ENCODE results near the gene CKAP4.
A peak's percentile ranks its signal among the peaks of the same experiment; 100 is the strongest.

The CKAP4 gene

DNA sequence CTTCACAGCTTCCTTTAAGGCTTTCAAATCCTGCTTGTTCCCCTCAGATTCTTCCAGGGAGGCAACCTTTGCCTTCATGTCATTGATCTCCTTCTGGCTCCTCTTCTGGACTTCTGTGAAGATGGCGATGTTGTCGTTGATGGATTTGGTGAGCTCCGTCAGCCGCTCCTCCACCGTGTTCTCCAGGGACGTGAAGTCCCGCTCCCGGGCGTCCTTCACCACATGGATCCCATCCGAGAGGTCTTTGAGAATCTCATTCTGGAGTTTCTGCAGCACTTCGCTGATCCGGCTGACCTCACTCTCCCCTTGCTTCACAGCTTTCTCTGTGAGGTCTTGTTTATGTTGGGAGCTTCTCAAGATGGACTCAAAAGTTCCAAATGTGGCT, 7.9 kb downstream of the CKAP4 start:
- no peak for DNase-seq

DNA sequence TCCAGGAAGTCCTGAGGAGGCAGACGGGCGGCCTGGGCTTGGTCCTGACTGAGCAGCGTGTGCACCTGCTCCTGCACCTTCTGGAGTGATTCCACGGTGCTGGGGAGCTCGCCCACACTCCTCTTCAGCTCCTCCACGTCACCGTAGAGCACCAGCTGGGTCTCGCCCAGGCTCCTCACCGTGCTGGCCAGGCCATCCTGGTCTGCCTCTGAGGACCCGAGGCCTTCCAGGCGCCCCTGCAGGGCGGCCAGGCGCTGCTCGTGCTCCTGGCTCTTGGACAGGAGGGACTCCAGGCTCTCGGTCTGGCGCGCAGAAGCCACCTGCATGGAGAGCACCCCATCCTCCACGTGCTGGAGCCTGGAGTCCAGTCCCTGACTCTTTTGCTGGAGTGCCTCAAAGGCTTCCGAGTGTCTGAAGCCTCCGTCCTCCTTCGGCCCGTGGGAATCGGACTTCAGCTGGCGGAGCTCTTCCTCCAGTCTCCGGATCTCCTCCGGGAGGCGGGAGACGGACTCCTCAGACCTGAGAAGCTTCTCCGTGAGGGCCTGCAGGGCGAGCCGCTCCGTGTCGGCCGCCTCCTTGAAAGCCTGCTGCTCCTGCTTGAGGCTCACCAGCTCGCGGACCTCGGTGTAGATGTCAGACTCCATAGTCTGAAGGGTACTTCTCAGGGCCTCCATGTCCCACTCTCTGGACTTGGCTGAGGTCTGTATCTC, 8.4 kb downstream of the CKAP4 start:
- DNase-seq: no peak

DNA sequence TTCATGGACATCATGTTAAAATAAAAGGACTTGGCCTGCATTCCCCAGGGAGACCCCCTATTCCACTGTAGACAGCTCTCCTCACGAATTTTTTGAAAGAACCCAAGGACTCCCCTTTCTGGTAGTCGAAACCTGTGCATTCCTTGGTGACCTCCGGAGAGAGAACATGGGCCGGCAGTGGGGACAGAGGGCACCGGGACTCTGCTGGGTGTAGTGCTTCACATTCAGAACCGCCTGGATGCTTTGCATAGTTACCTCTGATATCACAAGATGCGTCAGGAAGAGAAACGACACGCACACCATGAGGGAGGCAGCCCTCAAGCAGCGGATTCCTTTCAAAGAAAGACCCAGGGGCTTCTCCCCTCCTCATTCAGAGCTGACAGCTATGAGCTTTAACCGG, 9.7 kb downstream of the CKAP4 start:
- no peak for DNase-seq

DNA sequence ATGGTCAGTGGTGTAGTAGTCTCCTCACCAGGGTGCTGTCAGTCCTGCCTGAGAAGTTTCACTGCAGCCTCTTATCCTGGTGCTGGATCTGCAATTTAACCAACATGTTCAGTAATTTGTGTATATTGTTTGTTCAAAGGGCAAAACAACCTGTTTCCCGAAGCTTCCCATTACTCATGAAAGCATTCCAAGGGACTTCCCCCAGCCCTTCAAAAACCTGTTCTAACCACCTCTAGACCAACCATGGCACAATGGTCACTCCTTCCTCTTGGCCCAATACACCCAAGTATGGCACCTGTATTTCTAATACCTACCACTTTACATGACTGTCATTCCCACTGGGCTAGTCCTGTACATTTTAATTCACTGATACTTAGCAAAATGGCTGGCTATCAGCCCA, 12.1 kb downstream of the CKAP4 start:
- no peak for DNase-seq

DNA sequence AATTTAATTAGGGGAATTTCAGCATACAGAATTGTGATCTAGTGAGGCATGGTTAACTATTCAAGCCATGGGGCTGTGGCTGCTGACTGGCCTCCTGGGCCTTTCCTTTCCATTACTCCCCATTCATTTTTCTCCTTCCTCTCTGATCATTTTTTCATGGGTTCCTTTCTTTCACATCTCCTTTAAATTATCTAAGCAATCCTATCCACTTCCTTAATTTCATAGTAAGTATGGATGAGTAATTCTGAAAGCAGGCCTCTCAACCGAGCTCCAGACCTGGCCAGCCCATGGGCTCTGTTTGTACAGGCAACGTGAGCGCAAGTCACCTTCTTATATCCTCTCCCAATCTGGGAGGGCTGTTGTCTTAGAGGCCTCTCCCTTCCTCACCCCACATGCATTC, 13.4 kb downstream of the CKAP4 start:
- DNase-seq: no peak

DNA sequence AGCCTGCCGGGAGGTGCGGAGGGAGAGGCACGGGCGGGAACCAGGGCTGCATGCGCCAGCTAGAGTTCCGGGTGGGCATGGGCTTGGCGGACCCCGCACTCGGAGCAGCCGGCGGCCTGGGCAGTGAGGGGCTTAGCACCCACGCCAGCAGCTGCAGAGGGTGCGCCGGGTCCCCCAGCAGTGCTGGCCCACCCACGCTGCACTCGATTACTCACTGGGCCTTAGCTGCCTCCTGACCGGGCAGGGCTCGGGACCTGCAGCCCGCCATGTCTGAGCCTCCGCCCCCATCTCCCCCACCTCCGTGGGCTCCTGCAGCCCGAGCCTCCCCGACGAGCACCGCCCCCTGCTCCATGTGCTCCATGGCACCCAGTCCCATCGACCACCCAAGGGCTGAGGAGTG, 14.8 kb downstream of the CKAP4 start:
- DNase-seq: no peak

DNA sequence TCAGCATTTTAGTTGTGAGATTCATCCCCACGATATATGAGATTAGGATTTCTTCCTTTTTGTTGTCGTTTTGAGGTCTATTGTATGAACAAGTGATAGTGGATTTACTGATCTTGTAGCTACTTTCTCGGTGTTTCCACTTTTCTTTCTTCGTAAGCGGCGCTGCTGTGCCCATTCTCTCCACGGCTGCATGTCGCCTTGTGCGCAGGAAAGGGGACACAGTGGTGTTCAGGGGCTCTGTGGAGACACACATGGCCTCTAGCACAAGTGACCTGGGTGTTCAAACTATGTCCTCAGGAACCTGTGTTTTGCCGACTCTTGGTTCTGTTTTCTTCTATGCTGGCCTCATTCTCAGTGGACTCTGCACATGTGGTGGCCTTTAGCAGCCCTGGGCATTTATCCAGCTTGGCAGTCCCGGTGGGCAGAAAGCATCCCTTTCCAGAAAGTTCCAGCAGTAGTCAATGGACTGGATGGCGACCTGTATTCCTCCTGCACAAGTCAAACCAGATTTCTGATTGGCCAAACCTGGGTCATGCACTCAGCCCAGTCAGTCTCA, 18.7 kb downstream of the CKAP4 start:
- DNase-seq: no peak

DNA sequence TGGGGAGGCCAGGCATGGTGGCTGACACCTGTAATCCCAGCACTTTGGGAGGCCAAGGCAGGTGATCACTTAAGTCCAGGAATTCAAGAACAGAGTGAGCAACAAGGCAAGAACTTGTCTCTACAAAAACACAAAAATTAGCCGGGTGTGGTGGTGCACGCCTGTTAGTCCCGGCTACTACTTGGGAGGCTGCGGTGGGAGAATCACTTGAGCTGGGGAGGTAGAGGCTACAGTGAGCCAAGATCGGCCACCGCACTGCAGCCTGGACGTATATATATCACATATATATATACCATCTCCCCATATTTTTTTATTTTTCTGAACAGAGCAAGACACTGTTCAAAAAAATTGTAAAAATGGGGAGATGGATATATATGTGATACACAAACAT, 19.5 kb downstream of the CKAP4 start:
- no peak for DNase-seq

DNA sequence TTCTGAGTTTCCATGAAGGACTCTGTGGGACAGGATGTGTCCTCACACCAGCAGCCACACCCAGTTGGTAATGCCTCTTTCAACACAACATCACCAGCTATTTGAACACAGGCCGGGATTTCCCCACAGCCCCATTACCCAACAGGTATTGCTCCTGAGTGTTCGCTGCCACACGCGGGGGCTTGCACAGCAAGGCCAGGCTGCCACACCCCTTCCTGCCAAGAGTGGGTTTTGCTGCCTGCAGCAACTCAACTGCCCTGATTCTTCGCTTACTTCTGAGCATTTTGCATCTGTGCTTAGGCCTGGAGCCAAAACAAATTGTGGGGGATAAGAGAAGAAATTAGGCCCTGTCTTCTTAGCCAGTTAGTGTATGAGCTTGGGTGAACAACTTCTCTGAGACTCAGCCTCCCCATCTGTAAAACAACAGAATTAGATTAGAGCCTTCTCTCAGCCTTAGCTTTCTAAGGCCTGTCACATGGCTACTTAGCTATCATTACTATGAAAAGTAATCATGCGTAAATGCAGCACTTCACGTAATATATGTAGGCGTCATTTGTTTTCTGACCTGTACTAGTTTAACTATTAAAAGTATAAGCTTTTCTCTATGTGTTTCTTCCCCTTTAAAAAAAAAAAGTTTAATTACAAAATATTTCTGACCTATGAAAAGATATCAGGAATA, 20.0 kb downstream of the CKAP4 start:
- no peak for DNase-seq

DNA sequence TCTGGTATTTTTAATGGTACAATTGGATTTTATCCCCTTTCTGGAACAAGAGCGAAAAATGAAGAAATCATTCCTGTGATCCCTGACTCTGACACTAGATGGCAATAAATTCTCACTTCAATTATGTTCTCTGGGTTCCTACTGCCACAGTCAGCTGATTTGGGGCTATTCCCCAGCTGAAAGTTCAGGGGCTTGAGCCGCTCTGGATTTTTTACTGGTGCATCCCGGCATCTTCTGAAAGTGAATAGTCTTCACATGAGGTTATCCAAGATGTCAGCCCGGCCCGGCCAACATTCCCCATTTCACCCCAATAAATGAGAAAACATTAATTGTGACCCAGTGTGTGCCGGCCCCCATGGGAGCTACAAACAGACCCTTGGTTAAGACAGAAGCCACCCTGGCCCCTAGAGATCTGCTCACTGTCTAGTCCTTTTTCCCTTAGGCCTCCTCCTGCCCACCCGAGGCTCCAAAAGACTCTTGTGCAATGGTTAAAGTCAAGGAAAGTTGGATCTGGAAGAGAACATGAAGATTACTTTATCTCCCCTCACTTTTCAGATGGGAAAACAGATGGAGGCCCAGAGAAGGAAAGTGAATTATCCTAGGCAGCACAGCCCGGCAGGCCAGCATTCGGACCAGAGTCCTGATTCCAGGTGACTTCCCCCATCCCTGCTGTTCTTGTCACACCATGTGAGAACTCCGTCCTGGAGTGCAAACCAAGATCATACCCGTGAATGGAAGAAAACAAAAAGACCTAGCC, 20.8 kb downstream of the CKAP4 start:
- DNase-seq: peak; percentile 66

DNA sequence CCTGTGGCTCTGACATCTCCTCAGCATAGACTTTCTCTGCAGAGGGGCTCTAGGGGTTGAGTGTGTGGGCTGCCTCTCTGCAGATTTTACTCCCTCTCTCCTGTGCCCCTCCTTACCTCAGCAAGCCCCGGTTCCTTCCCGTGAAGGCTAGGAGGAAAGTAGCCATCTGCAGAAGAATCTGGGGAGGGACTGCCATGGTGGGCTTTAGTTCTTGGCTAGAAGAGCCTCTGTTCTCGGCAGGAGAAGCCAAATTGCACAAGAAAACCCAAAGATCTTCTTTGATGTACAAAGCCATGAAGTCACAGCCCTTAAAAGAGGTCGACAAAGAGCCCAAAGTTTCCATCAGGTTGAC, 23.5 kb downstream of the CKAP4 start:
- no peak for DNase-seq

DNA sequence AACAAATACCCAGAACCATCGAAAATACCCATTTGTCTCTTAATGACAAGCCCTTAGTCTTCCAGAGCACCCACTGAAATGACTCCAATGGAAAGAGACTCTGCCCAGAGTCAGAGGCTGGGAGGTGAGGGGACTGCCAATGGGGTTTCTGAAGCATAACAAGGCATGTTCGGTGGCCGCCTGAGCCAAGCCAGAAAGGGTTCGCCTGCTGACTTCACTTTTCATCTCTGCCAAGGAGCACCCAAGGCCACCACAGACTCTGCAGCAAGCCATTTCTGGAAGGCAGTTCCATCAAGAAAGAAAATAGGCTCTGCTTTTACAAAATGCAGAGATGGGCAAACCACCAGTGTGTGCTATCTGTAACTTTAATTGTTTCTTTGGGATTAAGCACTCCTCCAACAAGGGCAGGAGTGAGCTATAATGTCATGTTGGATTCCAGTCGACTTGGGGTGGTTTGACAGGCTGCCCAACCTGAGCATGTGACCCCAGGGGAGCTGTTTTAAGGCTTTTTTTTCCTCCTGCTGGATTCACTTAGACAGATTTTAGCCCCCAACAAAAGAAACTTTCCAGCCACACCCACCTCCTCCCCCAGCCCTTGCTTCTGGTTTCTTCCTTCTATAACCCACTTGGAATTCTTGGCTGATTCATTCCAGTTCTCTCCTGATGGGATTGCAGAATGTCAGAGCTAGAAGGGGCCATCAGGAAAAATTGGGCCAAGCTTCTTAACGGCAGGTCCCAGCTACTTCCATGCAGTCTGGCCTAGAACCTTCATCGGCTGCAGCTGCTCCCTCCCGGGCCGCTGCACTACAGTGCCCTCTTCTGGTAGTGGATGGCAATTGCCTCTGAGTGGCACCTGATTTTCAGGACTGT, 24.1 kb downstream of the CKAP4 start:
- peak; percentile 67 for DNase-seq

DNA sequence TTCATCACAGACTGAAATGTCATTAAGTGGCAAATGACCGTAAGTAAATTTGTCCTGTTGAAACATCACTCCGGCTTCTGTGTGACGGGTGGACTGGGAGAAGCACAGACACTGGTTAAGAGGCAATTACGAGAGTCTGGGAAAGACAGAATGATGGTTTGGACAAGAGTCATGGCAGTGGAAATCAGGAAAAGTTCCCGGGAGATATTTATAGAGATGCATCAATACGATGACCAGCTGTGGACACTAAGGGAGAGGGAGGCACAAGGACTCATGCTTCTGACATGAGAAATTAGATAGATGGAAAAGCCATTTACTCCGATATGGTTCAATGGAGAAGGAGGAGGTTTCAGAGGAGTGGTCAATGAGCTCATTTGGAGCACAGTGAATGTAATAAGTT, 27.3 kb downstream of the CKAP4 start:
- DNase-seq: no peak

DNA sequence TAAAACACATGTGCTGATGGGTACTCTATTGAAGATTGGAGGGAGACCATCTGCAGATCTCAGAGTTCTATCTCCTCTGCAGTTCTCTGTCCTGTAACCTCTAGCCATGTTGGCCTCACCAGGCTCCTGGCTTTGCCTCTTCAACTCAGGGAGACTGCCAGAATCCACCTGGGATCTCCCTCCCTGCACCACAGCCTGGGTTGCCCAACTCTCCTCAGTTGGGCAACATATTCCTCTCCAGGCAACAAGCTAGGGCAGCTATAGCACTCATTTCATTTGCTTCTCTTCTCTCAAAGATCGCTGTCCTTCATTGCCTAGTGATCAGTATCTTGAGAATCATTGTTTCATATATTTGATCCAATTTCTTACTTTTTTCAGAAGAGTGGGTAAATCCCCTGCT, 28.8 kb downstream of the CKAP4 start:
- DNase-seq: no peak

DNA sequence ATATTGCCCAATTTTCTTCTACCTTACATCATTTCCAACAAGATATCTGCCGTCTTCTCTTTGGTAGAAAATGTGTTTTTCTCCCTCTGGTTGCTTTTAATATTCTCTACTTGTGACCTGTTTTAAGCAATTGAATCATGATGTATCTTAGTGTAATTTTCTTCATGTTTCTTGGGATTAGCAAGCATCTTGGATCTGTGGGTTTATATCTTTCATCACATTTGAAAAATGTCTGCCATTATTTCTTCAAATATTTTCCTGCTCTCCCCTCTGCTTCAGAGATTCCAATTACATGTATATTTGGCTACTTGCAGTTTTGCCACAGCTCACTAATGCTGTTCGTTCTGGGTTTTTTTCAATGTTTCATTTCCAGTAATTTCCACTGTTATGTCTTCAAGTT, 30.1 kb downstream of the CKAP4 start:
- no peak for DNase-seq

DNA sequence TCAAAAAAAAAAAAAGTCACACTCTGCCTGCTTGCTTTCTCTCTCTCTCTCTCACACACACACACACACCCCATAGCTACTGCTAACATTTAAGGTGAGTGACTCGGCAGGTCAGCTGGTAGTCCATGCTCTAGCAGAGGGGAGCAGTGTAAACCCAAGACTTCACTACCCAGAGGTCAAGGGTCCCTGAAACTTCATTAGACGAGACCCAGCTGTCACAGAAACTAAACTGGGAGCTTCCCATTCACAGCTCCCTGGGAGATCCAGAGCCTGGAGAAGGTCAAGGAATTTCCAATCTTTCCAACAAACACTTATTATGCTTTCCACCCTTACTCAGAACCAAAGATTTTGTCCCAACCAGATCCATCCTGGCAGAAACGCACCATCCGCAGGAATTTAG, 33.2 kb downstream of the CKAP4 start:
- no peak for DNase-seq

DNA sequence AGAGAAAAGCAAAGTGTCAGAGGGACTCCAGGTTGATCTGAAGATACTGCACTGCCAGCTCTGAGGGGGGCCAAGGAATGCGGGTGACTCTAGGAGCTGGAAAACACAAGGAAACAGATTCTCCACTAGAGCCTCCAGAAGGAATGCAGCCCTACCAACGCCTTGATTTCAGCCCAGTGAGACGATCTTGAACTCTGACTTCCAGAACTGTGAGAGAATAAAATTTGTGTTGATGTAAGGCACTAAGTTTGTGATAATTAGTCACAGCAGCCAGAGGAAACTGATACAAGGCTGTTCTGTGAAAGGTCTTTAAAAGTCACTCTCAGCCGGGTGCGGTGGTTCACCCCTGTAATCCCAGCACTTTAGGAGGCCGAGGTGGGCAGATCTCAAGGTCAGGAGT, 34.2 kb downstream of the CKAP4 start:
- no peak for DNase-seq

DNA sequence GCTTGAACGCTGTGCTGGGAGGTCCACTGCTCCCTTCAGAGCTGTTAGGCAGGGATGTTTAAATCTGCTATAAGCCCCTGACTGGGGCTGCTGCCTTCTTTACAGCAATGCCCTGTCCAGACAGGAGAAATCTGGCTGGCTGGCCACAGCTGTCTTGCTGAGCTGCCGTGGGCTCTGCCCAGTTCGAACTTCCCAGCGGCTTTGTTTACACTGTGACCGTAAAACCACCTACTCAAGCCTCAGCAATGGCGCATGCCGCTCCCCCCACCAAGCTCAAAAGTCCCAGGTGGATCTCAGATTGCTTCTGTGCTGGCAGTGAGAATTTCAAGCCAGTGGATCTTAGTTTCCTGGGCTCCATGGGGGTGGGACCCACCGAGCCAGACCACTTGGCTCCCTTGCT, 35.8 kb downstream of the CKAP4 start:
- DNase-seq: no peak

DNA sequence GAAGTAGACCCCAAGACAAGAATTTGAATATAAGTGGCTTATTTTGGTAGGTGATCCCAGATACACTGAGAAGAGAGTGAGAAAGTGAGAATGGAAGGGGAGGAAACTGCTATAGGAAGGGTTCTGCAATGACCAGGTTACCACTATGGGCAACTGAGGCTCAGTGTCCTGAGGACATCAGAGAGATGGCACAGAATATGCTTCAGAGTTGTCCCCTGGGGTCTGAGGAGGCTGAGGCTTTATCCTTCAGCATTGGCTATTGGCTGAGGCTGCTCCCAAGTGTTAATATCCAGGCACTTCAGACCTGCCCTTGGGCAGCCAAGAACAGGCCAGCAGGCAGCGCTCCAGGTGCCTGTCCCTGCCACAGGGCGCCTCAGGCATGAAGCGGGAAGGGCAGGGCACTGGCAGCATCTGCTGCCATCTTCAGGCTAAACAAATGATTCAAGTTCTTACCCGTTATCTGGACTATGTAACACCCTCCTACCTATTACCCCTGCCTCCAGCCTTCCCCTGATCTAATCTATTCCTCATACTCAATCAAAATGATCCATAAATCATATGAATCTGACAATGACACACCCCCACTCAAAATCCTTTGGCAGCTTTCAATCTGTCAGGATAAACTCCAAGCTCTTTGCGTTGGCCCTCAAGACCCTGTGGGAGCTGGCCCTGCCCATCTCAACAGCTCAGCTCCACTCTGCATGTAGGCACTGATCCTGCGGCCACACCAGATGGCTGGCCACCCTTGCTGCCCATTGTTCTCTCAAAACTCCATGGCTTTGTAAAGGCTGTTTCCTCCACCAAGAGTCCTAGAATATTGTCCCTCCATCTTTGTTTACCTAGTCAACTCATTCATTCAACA, 42.4 kb downstream of the CKAP4 start:
- DNase-seq: peak; percentile 26

DNA sequence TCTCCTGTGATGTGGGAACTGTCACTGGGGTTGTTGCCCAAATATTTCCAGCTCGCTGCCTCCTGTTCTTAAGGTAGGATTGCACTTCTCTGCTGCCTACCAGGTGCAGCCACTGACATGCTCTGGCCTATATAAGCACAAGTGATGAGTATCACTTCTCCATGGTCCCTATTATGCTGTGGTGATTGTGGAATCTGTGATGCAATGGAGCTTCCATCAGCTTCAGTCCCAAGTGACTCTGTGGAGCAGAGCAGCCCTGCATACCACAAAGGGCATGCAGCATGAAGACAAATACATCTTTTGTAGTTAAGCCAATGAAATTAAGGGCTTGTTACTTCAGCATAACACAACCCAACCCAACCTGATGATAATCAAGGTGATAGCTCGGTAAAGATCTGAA, 43.5 kb downstream of the CKAP4 start:
- DNase-seq: no peak

DNA sequence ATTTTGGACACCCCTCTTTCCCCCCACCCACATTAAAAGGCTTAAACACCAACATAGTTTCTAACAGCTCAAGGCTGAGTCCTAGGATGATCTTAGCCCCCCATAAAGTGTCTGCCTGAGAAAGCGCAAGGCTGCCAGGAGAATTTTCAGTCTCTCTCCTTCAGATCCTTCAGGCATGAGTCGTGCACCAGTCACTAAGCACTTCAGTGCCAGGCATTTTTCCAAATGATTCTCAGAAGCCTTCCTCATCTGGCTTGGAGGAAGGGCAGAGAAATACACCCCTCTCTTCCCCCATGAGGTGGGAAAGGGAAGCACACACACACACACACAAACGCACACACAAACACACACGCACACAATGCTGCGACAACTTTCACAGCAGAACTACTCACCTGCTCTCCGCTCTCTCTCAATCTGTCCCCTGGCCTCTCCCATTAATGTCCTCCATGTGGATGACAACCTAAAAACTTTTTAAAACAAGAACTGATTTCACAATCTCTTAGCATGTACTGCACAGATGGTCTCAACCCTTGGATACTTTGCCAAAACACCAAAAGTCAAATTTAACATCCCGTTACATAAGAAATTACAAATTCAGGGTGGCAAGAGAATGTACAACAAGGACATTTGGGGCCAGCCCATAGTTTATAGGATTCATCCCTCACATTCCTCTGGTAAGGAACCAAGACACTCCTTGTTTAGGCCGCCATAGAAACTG, 49.8 kb downstream of the CKAP4 start:
- no peak for DNase-seq

Measured in 8988T (cell line).